Measurements from ENCODE around the gene SH3PXD2A. TPM values are rescaled to one million over a fixed set of nuclear protein-coding genes. Genes with fewer than 3 reads are reported as not detected.

Gene SH3PXD2A
- total RNA-seq, 4 donors from 2014 or later = 9.4 to 20.6 (median 11.2) TPM

DNA sequence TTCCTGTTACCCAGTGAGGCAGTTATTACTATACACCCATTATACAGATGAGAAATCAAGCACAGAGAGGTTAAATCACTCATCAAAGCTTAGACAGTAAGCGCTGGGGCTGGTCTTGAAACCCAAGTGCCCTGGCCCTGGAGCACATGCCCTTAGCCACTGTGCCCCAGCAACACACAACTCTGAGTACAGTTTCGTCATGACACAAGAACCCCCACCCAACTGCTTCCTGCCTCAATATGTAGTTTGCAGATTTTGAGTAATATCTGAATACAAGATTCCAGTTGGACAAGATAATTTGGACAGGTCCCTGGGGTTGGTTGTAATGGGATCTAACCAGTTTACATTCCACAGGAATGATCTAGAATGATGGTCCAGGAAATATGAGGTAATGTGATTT lies 62.8 kb downstream of the SH3PXD2A start:
- 91 to 100% methylated on average over 2 of the region's 2 CpGs for WGBS, 2 donors
- intact Hi-C loops (cut with DNase I) = no loop called here

GRCh38 chr10:103791858-103792257 lies 63.5 kb downstream of the SH3PXD2A start:
- no peak for DNase-seq
- WGBS, 2 donors = 38 to 48% methylated on average over 2 to 3 of the region's 3 CpGs
- H3K36me3 ChIP-seq = no peaks in the 10 kb centered on the region
- H3K4me1 ChIP-seq = peaks cover 5 to 8% of the 10 kb centered on the region in 2 donors
- no peak overlapping the region for H3K27ac ChIP-seq
- H3K27me3 ChIP-seq = no peaks in the 10 kb centered on the region
- no peaks in the 10 kb centered on the region for H3K9me3 ChIP-seq
- H3K4me3 ChIP-seq (replicated peaks in 1 of 3) = no peak overlapping the region
- TF ChIP-seq CTCF (IDR thresholded peaks at IDR 0.05) (no peak), POLR2A (IDR thresholded peaks at IDR 0.05) (no peak)
- intact Hi-C loops (cut with DNase I) = no loop called here

More for the DNA sequence above, 62.8 kb downstream of the SH3PXD2A start:
- Histone ChIP-seq H3K27ac (no peak overlapping the region), H3K9me3 (no peaks in the 10 kb centered on the region), H3K4me3 (replicated peaks in 1 of 3) (no peak overlapping the region), H3K36me3 (no peaks in the 10 kb centered on the region), H3K4me1 (peaks cover 5 to 8% of the 10 kb centered on the region in 2 donors), H3K27me3 (no peaks in the 10 kb centered on the region)
- no peak for DNase-seq
- TF ChIP-seq CTCF (IDR thresholded peaks at IDR 0.05) (no peak), POLR2A (IDR thresholded peaks at IDR 0.05) (no peak)

GRCh38 chr10:103791291-103791690 lies 64.1 kb downstream of the SH3PXD2A start:
- Histone ChIP-seq H3K4me3 (replicated peaks in 1 of 3) (no peak overlapping the region), H3K9me3 (no peaks in the 10 kb centered on the region), H3K36me3 (no peaks in the 10 kb centered on the region), H3K27ac (no peak overlapping the region), H3K27me3 (no peaks in the 10 kb centered on the region), H3K4me1 (peaks cover 5 to 8% of the 10 kb centered on the region in 2 donors)
- WGBS, 2 donors = 94 to 100% methylated on average over 5 to 8 of the region's 8 CpGs
- TF ChIP-seq POLR2A (IDR thresholded peaks at IDR 0.05) (no peak), CTCF (IDR thresholded peaks at IDR 0.05) (no peak)
- no peak for DNase-seq
- intact Hi-C loops (cut with DNase I) = no loop called here

DNA sequence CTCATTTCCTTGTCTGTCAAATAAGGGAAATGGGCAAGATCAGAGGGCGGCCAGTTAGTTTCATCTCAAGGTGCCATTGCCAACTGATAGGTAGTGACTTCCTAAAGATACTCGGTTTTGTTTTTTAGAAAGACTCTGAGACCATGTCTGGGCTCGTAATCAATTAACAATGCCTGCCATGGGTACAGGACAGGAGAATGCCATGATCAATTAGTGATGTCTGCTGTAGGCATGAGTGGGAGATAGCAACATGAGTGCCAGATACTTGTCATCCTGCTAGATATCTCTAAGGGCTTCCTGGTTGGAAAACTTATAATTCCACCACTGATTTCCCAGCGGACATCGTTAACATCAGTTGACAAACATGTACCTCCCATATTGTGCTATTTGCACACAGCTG lies 64.8 kb downstream of the SH3PXD2A start:
- Histone ChIP-seq H3K36me3 (no peaks in the 10 kb centered on the region), H3K4me1 (peaks cover 5 to 8% of the 10 kb centered on the region in 2 donors), H3K27ac (no peak overlapping the region), H3K4me3 (replicated peaks in 1 of 3) (no peak overlapping the region), H3K27me3 (no peaks in the 10 kb centered on the region), H3K9me3 (no peaks in the 10 kb centered on the region)
- WGBS, 2 donors = 93 to 100% methylated on average over 5 of the region's 5 CpGs
- DNase-seq = no peak
- TF ChIP-seq CTCF (IDR thresholded peaks at IDR 0.05) (no peak), POLR2A (IDR thresholded peaks at IDR 0.05) (no peak)
- intact Hi-C loops (cut with DNase I) = no loop called here

DNA sequence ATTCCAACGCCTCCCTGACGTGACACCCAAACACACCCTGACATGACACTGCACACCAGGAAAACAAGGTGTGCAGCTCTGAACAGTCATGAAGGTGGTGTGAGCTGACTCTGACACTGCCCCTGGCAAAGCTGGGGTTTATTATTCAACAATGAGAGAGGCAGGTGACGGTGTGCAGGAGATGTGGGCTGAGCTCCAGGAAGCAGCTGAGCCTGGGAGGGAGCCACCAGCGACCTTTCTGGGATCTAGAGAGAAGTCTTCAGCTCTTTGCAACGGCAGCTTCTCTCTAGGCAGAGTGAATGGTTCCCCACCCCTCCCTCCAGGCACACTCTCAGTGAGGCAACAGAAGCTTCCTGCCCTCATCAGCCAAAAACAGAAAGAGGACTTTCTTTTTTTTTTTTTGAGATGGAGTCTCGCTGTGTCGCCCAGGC lies 65.6 kb downstream of the SH3PXD2A start:
- TF ChIP-seq CTCF (IDR thresholded peaks at IDR 0.05) (no peak), POLR2A (IDR thresholded peaks at IDR 0.05) (no peak)
- Histone ChIP-seq H3K36me3 (no peaks in the 10 kb centered on the region), H3K4me3 (replicated peaks in 1 of 3) (no peak overlapping the region), H3K27ac (no peak overlapping the region), H3K4me1 (peaks cover 5 to 8% of the 10 kb centered on the region in 2 donors), H3K27me3 (no peaks in the 10 kb centered on the region), H3K9me3 (no peaks in the 10 kb centered on the region)
- 60 to 80% methylated on average over 7 of the region's 7 CpGs for WGBS, 2 donors
- peak in 1 of 2 donors; percentile 18 for DNase-seq
- intact Hi-C loops (cut with DNase I) = no loop called here
